GM13976 (cell line): ENCODE measurements around the gene NKAIN1.

ENCODE experiments used
- DNase-seq: peaks from one replicate; pipeline ENCODE4 v3.0.0; 2012; ENCODE audit warnings: low spot score
- CTCF ChIP-seq: IDR thresholded peaks from 2 replicates; pipeline ENCODE4 v1.5.1; 2012; ENCODE audit warnings: borderline replicate concordance, mild to moderate bottlenecking; ENCODE audit not compliant: insufficient read depth; ENCODE audit errors: extremely low read depth, missing control alignments, control extremely low read depth
- in situ Hi-C: fragments of 300-500 bp; cut with MboI; formaldehyde crosslinking; loops from one replicate; pipeline ENCODE4 v1.12.0; 2022; ENCODE audit warnings: low sequenced_read_pairs, mixed read lengths, inconsistent platforms; ENCODE audit not compliant: unreplicated experiment

The NKAIN1 gene

GRCh38 chr1:31193729-31194128, 46.0 kb downstream of the NKAIN1 start:
- no peak for DNase-seq
- TF ChIP-seq CTCF: no peak
- in situ Hi-C loops: no loop called here

GRCh38 chr1:31191281-31191680, 48.4 kb downstream of the NKAIN1 start:
- no peak for DNase-seq
- no peak for TF ChIP-seq CTCF
- in situ Hi-C loops: no loop called here

GRCh38 chr1:31189696-31190674, 49.7 kb downstream of the NKAIN1 start:
- in situ Hi-C loops: loop anchor here (10.0 kb wide), 1 partner anchor 365 kb away; no protein-coding TSS in a partner anchor
- DNase-seq: no peak
- TF ChIP-seq CTCF: no peak

- peak; percentile 69 for DNase-seq
- peak; percentile 60 for TF ChIP-seq CTCF
- in situ Hi-C loops: loop anchor here (10.0 kb wide), 1 partner anchor 371 kb away; no protein-coding TSS in a partner anchor
These were observed 55.6 kb downstream of the NKAIN1 start for GRCh38 chr1:31183927-31184554.

GRCh38 chr1:31183126-31183525, 56.6 kb downstream of the NKAIN1 start:
- in situ Hi-C loops: loop anchor here (10.0 kb wide), 1 partner anchor 372 kb away; no protein-coding TSS in a partner anchor
- no peak for TF ChIP-seq CTCF
- DNase-seq: no peak

- in situ Hi-C loops: loop anchor here (10.0 kb wide), 1 partner anchor 372 kb away; no protein-coding TSS in a partner anchor
- TF ChIP-seq CTCF: no peak
- peak; percentile 84 for DNase-seq
These were observed 57.3 kb downstream of the NKAIN1 start for GRCh38 chr1:31182352-31182751.
